ENCODE results near the gene SPOCK3. TPM values are rescaled to one million over a fixed set of nuclear protein-coding genes. Genes with fewer than 3 reads are reported as not detected.
"Not testable (repeated sequence)": the region's sequence is repeated elsewhere in the genome, so short reads cannot be mapped to it uniquely, and the experiment has no call there.

The SPOCK3 gene
- total RNA-seq, 1 experiment from 2014 or later, result not detected

DNA sequence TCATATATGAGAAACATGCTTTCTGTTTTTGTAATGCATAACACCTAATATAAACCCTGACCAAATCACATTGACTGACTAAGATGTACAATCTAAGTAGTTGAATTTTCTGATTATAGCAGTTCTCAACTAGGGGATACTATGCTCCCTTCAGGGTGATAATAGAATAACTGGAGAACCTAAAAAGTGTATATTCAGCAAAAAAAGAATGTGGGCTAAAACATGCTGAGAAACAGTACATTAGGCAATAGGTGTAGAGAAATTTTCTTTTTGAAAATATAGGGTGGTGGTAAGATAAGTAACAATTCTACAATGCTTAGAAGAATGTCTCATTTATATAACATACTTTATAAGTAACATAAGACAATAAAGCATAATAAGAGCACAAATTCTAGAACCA lies 239.6 kb downstream of the SPOCK3 start:
- Histone ChIP-seq H3K9me2 (replicated peaks; ENCODE audit: insufficient read depth, low read length) (no peaks in the 10 kb centered on the region), H3K4me1 (ENCODE audit: low read length) (no peaks in the 10 kb centered on the region), H3K9ac (ENCODE audit: low read length) (no peak overlapping the region), H3K4me2 (ENCODE audit: low read depth, low read length, poor library complexity, severe bottlenecking) (no peak overlapping the region), H3K36me3 (ENCODE audit: insufficient read depth, low read length) (no peaks in the 10 kb centered on the region), H3K4me3 (ENCODE audit: low read length) (no peak overlapping the region), H2AFZ (ENCODE audit: low read length) (no peak overlapping the region), H3K9me3 (ENCODE audit: low read length) (no peaks in the 10 kb centered on the region), H4K20me1 (ENCODE audit: insufficient read depth, low read depth, low read length) (no peaks in the 10 kb centered on the region), H3K79me2 (ENCODE audit: low read length) (no peaks in the 10 kb centered on the region), H3K27ac (ENCODE audit: low read length) (no peak overlapping the region), H3K27me3 (ENCODE audit: low read length) (no peaks in the 10 kb centered on the region)
- DNase-seq, result no peak

DNA sequence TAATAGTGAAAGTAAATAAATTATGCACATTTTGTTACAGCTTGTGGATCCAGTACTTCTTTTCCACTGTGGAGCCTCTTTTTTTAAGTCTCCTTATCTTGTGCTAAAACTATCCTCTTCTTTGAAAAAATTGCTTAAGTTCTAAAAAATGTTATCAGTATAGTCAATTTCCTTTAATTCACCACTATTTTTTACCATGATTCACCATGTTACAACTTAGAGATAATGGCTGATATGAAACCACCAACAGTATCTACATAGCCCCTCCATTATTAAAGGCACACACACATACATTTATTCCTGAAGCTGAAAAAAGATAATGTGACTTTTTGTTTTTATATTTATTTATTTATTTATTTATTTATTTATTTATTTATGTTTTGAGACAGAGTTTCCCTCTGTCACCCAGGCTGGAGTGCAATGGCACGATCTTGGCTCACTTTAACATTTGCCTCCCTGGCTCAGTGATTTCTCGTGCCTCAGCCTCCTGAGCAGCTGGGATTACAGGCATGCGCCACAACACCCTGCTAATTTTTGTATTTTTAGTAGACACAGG lies 243.2 kb downstream of the SPOCK3 start:
- H3K27me3 ChIP-seq (ENCODE audit: low read length), result no peaks in the 10 kb centered on the region
- H3K79me2 ChIP-seq (ENCODE audit: low read length), result no peaks in the 10 kb centered on the region
- H3K36me3 ChIP-seq (ENCODE audit: insufficient read depth, low read length), result no peaks in the 10 kb centered on the region
- no peak overlapping the region for H3K9ac ChIP-seq (ENCODE audit: low read length)
- H3K9me3 ChIP-seq (ENCODE audit: low read length), result peaks cover 7% of the 10 kb centered on the region; the same call in 1 of the 2 replicates
- no peaks in the 10 kb centered on the region for H4K20me1 ChIP-seq (ENCODE audit: insufficient read depth, low read depth, low read length)
- no peak overlapping the region for H3K4me3 ChIP-seq (ENCODE audit: low read length)
- H3K4me2 ChIP-seq (ENCODE audit: low read depth, low read length, poor library complexity, severe bottlenecking), result no peak overlapping the region
- no peaks in the 10 kb centered on the region for H3K9me2 ChIP-seq (replicated peaks; ENCODE audit: insufficient read depth, low read length)
- no peaks in the 10 kb centered on the region for H3K4me1 ChIP-seq (ENCODE audit: low read length)
- no peak overlapping the region for H2AFZ ChIP-seq (ENCODE audit: low read length)
- H3K27ac ChIP-seq (ENCODE audit: low read length), result no peak overlapping the region
- DNase-seq, result no peak

DNA sequence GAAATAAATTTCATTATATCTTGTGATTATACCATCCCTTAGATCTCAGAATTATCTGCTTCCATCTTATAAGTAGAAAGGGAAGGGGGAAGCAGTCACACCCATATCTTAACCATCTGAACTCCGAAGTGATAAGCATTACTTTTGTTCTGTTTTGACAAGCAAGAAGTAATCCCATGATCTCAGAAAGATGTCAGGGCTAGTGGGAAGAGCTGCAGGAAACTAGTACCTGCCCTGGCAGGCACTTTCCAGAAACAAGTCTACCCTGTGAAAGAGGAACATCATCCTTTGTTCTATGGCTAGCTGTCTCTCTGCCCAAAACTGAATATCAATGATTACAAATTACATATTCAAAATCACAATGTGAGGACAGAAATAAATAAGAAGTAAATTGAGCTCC lies 244.4 kb downstream of the SPOCK3 start:
- Histone ChIP-seq H3K9me3 (ENCODE audit: low read length) (peaks cover 7% of the 10 kb centered on the region; the same call in 1 of the 2 replicates), H3K27me3 (ENCODE audit: low read length) (no peaks in the 10 kb centered on the region), H3K4me1 (ENCODE audit: low read length) (no peaks in the 10 kb centered on the region), H3K4me3 (ENCODE audit: low read length) (no peak overlapping the region), H3K36me3 (ENCODE audit: insufficient read depth, low read length) (no peaks in the 10 kb centered on the region), H2AFZ (ENCODE audit: low read length) (no peak overlapping the region), H3K27ac (ENCODE audit: low read length) (no peak overlapping the region), H3K9ac (ENCODE audit: low read length) (no peak overlapping the region), H3K79me2 (ENCODE audit: low read length) (no peaks in the 10 kb centered on the region), H4K20me1 (ENCODE audit: insufficient read depth, low read depth, low read length) (no peaks in the 10 kb centered on the region), H3K4me2 (ENCODE audit: low read depth, low read length, poor library complexity, severe bottlenecking) (no peak overlapping the region), H3K9me2 (replicated peaks; ENCODE audit: insufficient read depth, low read length) (no peaks in the 10 kb centered on the region)
- DNase-seq, result no peak

DNA sequence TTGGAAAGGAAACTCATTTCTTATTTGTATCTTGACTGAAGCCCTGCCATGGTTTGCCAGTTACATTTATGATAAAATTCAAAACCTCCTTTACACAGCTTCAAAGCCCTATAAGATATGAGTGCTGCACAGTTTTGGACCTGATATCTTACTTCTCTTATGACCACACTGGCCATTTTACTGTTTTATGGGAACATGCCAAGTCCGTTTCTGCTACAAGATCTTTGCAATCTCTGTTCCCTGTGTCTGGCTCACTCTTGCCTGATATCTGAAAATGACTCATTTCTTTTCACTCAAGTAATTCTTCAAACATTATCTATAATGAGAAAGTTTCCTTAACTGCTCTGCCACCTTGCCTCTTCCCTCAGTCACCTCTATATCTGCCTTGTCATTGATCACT lies 247.3 kb downstream of the SPOCK3 start:
- Histone ChIP-seq H4K20me1 (ENCODE audit: insufficient read depth, low read depth, low read length) (no peaks in the 10 kb centered on the region), H3K4me3 (ENCODE audit: low read length) (no peak overlapping the region), H3K4me2 (ENCODE audit: low read depth, low read length, poor library complexity, severe bottlenecking) (no peak overlapping the region), H3K36me3 (ENCODE audit: insufficient read depth, low read length) (no peaks in the 10 kb centered on the region), H3K27me3 (ENCODE audit: low read length) (no peaks in the 10 kb centered on the region), H3K9me2 (replicated peaks; ENCODE audit: insufficient read depth, low read length) (no peaks in the 10 kb centered on the region), H3K9me3 (ENCODE audit: low read length) (peaks cover 9% of the 10 kb centered on the region), H3K4me1 (ENCODE audit: low read length) (no peaks in the 10 kb centered on the region), H2AFZ (ENCODE audit: low read length) (no peak overlapping the region), H3K9ac (ENCODE audit: low read length) (no peak overlapping the region), H3K27ac (ENCODE audit: low read length) (no peak overlapping the region), H3K79me2 (ENCODE audit: low read length) (no peaks in the 10 kb centered on the region)
- no peak for DNase-seq

DNA sequence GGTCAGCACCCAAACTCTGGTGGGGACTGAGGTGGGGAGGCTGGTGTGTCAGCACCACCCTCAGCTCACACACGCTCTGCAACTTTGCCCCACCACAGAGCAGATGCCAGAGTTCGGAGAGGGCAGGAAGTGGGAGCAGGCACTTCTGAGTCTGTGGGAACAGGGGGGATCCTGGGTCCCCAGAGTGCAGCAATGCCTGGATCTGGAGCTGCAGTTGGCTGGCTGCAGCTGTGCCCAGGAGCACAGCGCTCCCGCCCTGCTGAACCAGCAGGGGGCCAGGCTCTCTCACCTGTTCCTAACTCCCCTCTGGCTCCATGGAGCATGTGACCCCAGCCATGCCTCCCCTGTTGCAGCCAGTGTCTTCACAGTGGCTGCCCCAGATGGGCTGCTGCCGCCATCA lies 252.4 kb downstream of the SPOCK3 start:
- Histone ChIP-seq H4K20me1 (ENCODE audit: insufficient read depth, low read depth, low read length) (no peaks in the 10 kb centered on the region), H3K4me1 (ENCODE audit: low read length) (no peaks in the 10 kb centered on the region), H3K36me3 (ENCODE audit: insufficient read depth, low read length) (no peaks in the 10 kb centered on the region), H3K4me3 (ENCODE audit: low read length) (no peak overlapping the region), H3K9me3 (ENCODE audit: low read length) (peaks cover 23% of the 10 kb centered on the region), H3K27me3 (ENCODE audit: low read length) (no peaks in the 10 kb centered on the region), H3K4me2 (ENCODE audit: low read depth, low read length, poor library complexity, severe bottlenecking) (no peak overlapping the region), H3K9ac (ENCODE audit: low read length) (no peak overlapping the region), H3K27ac (ENCODE audit: low read length) (no peak overlapping the region), H3K9me2 (replicated peaks; ENCODE audit: insufficient read depth, low read length) (no peaks in the 10 kb centered on the region), H3K79me2 (ENCODE audit: low read length) (no peaks in the 10 kb centered on the region), H2AFZ (ENCODE audit: low read length) (no peak overlapping the region)
- no peak for DNase-seq

DNA sequence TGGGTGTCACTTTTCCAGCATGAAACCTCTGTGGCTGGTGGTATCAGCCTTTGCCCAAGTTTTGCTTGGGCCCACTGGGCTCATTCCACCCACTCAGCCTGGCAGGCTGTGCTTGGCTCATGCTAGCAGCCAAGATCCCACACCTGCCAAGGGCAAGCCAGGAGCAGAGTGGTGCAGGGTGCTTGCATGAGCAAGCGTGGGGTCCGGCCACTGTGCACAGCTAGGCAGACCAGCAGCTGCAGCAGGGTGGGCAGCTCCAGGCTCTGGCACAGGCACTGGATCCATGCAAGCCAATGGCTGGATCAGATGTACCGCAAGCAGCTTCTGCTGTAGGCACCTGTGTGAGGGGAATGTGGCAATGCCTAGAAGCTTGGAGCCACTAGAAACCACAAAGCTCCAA lies 253.9 kb downstream of the SPOCK3 start:
- H2AFZ ChIP-seq (ENCODE audit: low read length), result no peak overlapping the region
- H3K27me3 ChIP-seq (ENCODE audit: low read length), result no peaks in the 10 kb centered on the region
- no peaks in the 10 kb centered on the region for H3K36me3 ChIP-seq (ENCODE audit: insufficient read depth, low read length)
- peaks cover 21% of the 10 kb centered on the region for H3K9me3 ChIP-seq (ENCODE audit: low read length)
- no peak overlapping the region for H3K27ac ChIP-seq (ENCODE audit: low read length)
- H3K4me3 ChIP-seq (ENCODE audit: low read length), result no peak overlapping the region
- no peaks in the 10 kb centered on the region for H4K20me1 ChIP-seq (ENCODE audit: insufficient read depth, low read depth, low read length)
- H3K9ac ChIP-seq (ENCODE audit: low read length), result no peak overlapping the region
- H3K9me2 ChIP-seq (replicated peaks; ENCODE audit: insufficient read depth, low read length), result no peaks in the 10 kb centered on the region
- H3K4me1 ChIP-seq (ENCODE audit: low read length), result no peaks in the 10 kb centered on the region
- no peak overlapping the region for H3K4me2 ChIP-seq (ENCODE audit: low read depth, low read length, poor library complexity, severe bottlenecking)
- H3K79me2 ChIP-seq (ENCODE audit: low read length), result no peaks in the 10 kb centered on the region
- DNase-seq, result no peak

DNA sequence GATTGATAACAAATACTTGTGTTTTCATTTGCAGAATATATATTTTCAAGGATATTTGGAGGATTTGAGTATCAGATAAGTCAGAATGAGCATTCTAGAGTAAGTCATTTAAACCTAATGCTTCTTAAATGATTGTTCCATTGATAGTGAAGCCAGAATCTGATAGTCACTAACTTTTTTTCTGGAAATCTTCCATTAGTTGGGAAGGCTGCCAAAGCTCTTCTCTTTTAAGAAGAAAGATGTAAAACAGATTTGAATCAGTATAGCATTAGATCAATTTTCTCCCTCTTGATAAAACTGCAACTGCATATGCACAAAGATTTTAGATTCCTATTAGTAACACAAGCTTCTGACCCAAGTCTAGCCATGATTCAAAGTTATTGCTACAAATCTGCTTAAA lies 256.7 kb downstream of the SPOCK3 start:
- Histone ChIP-seq H3K4me3 (ENCODE audit: low read length) (no peak overlapping the region), H3K9me2 (replicated peaks; ENCODE audit: insufficient read depth, low read length) (no peaks in the 10 kb centered on the region), H3K27ac (ENCODE audit: low read length) (no peak overlapping the region), H3K4me1 (ENCODE audit: low read length) (no peaks in the 10 kb centered on the region), H3K9ac (ENCODE audit: low read length) (no peak overlapping the region), H3K36me3 (ENCODE audit: insufficient read depth, low read length) (no peaks in the 10 kb centered on the region), H2AFZ (ENCODE audit: low read length) (no peak overlapping the region), H3K9me3 (ENCODE audit: low read length) (peaks cover 30% of the 10 kb centered on the region), H3K4me2 (ENCODE audit: low read depth, low read length, poor library complexity, severe bottlenecking) (no peak overlapping the region), H4K20me1 (ENCODE audit: insufficient read depth, low read depth, low read length) (no peaks in the 10 kb centered on the region), H3K79me2 (ENCODE audit: low read length) (no peaks in the 10 kb centered on the region), H3K27me3 (ENCODE audit: low read length) (no peaks in the 10 kb centered on the region)
- no peak for DNase-seq

DNA sequence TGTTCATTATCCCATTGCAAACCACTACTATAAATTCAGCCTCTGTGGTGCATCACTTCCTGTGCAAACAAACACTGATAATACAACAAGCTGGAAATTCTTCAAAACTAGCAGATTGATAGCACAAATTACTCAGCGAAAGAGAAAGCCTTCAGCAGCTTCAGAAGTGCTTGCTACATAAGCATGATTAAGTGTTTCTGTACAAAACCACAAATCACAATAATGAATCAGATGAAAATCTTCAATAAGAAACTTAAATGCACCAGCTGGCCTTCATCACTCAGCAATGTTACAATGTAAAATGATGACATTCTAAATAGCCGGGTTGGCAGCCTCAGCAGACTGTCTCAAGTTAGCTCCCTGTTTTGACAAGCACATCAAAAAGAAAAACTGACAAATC lies 262.2 kb downstream of the SPOCK3 start:
- no peaks in the 10 kb centered on the region for H3K36me3 ChIP-seq (ENCODE audit: insufficient read depth, low read length)
- no peak for DNase-seq
- no peak overlapping the region for H3K4me3 ChIP-seq (ENCODE audit: low read length)
- no peaks in the 10 kb centered on the region for H3K79me2 ChIP-seq (ENCODE audit: low read length)
- no peaks in the 10 kb centered on the region for H3K27me3 ChIP-seq (ENCODE audit: low read length)
- no peak overlapping the region for H2AFZ ChIP-seq (ENCODE audit: low read length)
- peaks cover 45% of the 10 kb centered on the region for H3K9me3 ChIP-seq (ENCODE audit: low read length)
- no peak overlapping the region for H3K4me2 ChIP-seq (ENCODE audit: low read depth, low read length, poor library complexity, severe bottlenecking)
- no peaks in the 10 kb centered on the region for H3K4me1 ChIP-seq (ENCODE audit: low read length)
- no peaks in the 10 kb centered on the region for H4K20me1 ChIP-seq (ENCODE audit: insufficient read depth, low read depth, low read length)
- H3K27ac ChIP-seq (ENCODE audit: low read length), result no peak overlapping the region
- H3K9ac ChIP-seq (ENCODE audit: low read length), result no peak overlapping the region
- H3K9me2 ChIP-seq (replicated peaks; ENCODE audit: insufficient read depth, low read length), result no peaks in the 10 kb centered on the region

DNA sequence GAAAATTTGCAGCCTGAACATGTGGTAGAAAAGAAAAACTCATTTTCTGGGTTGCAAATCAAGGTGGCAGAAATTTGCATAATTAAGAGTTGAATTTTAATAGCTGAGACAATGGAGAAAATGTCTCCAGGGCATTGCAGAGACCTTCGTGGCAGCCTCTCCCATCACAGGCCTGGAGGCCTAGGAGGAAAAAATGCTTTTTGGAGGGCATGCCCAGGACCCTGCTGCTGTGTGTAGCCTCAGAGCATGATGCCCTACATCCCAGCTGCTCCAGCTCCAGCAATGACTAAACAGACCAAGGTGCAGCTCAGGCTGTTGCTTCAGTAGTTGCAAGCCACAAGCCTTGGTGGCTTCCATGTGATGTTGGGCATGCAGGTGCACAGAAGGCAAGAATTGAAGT lies 266.1 kb downstream of the SPOCK3 start:
- not testable (repeated sequence) for H2AFZ ChIP-seq (ENCODE audit: low read length); H3K27ac ChIP-seq (ENCODE audit: low read length); H4K20me1 ChIP-seq (ENCODE audit: insufficient read depth, low read depth, low read length); H3K4me3 ChIP-seq (ENCODE audit: low read length); H3K27me3 ChIP-seq (ENCODE audit: low read length); H3K4me2 ChIP-seq (ENCODE audit: low read depth, low read length, poor library complexity, severe bottlenecking); H3K79me2 ChIP-seq (ENCODE audit: low read length); H3K36me3 ChIP-seq (ENCODE audit: insufficient read depth, low read length); H3K9me2 ChIP-seq (replicated peaks; ENCODE audit: insufficient read depth, low read length); H3K9ac ChIP-seq (ENCODE audit: low read length); H3K4me1 ChIP-seq (ENCODE audit: low read length)
- DNase-seq, result peak; percentile 12
- peaks cover 53% of the 10 kb centered on the region for H3K9me3 ChIP-seq (ENCODE audit: low read length)
